ENCODE results near the gene ZDHHC1.

ZDHHC1 gene

DNA sequence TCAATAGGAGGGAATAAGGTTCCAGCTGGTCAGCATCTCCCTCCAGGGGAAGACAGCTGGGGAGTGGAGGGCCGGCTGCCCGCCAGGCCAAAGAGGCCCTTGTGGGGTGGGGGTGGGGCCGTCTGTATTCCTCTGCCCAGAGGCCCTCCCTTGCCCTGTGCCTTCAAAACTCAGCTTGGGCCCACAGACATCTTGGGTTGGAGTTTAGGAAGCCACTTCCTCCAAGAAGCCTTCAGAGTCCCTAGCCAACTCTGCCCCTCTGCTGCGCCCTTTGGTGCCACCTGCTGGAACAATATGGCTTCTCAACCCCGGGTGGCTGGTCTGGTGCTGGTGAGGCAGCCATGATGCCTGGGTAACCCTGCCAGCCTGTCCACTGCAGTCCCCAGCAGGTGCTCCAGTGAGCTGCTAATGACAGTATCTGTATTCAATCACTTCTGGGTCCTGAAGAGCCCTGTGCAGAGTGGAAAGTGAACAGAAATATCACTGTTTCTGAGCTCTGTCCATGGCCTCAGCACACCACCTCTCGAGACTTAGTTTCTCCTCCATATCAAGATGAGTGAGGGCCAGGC is 31.3 kb upstream of the ZDHHC1 start:
- DNase-seq (ENCODE audit: low read depth) = peak; percentile 30

DNA sequence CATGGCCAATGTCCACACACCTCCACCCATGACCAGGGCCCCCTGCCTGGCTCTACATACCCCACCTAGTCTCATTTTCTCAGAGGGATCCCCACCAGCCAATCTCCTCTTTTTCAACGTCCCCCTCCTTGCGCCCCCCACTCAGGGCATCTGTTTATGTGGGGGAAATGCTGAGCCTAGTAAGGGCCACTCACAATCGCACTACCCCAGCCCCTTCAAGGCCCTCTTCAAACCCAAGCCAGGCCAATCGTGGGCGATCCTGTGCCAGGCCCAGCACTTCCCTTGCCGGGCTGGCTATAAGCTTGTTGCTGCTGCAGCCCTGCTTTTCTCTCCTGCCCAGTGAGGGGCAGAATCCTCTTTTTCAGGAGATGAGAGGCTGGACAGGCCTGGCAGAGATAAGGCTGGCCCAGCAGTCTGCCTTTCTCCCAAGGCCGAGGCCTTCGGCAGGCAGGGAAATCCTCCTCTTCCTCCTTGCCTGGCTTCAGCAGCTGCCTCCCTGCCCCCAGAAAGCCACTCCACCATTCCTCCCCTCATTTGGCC is 30.8 kb upstream of the ZDHHC1 start:
- DNase-seq (ENCODE audit: low read depth) = no peak

DNA sequence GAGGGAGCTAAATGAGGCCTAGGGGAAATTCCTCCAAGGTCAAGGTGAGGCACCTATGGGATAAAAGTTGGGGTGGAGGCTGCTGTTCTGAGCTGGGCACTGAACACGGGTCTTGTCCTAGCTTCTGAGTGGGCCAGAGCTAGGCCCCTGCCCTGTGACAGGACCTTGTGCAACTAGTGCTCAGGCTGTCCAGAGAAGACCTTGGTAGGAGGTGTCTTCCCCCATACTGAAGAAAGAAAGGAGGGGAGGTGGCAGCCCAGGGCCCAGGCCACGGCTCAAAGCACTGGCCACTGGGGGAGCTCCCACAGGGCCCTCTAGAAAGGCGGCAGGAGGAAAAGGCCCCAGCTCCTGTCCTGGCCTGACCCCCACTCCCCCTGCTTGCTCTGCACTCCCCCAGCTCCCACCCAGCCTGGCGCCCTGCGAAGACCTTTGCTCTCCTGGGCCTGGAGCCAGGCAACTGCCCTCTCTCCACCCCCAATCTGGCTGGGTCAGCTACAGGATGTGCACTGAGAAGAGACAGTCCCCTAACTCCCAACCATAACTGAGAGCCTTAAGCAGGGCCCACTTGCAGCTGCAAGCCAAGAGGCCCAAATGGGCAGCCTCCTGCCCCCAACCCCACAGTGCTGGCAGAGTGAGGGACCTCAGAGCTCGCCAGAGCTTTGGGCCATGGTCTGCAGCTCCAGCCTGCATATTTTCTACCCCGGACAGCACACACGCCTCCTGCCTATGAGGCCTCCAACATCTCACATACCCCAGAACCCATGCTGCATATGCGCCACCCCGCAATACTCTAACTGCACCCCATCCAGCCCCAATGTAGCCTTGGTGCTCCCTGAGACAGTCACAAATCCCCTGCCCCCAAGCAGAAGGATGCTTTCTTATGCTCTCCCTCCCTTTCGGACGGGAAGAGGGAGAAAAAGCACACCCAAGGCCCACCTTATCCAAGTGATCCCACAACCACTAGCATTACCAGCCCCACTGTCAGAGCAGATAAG is 29.9 kb upstream of the ZDHHC1 start:
- DNase-seq (ENCODE audit: low read depth) = no peak

DNA sequence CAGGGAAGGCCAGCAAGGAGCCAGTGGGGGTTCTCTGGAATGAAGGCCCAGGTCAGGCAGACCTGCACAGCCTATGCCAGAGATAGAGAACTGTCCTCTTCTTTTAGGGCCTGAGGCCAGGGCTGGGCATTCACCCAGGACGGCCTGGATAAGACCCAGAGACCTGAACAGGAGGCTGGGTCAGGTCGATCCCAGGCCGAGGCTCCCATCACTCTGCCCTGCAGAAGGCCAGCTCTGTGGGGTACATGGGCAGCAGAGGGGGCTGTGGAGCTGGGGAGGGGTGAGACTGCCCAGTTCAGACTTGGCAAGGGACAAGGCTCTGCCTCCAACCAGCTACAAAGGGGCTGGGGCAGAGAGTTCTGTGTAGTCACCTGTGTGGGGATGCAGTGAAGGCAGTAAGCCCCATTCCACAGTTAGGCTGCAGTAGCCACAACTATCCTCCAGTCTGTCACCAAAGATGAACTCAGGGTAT is 29.2 kb upstream of the ZDHHC1 start:
- no peak for DNase-seq (ENCODE audit: low read depth)

DNA sequence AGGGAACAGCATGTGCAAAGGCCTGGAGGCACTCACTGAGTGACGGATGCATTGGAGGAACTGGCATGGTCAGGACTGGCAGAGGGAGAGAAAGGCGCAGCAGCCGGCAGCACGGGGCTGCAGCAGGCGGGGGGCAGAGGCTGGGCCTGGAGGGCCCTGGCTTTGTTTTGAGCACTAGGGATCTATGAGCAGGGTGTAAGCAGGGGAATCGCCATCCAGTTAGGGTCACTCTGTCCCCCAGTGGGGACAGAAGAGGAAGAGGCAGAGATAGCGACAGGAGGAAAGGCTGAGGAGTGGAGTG is 28.8 kb upstream of the ZDHHC1 start:
- DNase-seq (ENCODE audit: low read depth) = no peak

DNA sequence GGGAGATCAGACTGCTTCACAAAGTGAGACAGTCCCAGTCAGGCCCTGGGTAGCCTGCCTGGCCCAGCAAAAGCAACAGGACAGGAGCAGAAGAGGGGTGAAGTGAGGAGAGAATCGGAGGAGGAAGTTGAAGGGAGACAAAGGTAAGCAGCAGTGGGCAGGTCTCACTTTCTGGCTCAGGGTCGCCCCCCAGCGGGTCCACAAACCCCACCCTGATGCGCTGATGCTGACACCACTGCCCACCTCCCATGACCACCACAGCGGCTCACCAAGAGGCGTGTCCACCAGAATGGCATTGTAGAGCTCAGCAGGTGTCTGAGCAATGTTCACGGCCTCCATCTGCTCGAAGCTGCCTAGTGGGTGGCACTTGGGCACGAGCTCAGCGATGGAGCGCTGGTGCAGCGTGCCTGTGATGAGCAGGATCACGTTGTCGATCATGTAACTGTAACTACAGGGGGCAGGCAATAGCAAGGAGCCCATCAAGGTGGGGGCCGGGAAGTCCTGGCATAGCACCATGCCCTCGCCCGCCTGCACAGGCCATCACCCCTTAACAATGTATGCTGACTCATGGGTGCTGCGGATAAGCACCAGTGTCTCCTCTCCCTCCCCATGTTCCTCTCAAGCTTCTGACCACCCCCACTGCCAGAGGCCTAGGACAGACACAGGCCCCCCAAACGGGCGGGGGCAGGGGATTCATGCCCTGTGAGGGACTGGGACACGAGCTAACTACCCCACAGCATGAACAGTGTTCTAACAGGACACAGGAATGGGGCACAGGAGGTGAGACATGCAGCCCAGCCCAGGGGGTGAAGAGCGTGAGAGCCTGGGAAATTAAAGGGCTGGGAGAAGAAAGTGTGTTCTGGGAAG is 28.2 kb upstream of the ZDHHC1 start:
- DNase-seq (ENCODE audit: low read depth) = no peak

DNA sequence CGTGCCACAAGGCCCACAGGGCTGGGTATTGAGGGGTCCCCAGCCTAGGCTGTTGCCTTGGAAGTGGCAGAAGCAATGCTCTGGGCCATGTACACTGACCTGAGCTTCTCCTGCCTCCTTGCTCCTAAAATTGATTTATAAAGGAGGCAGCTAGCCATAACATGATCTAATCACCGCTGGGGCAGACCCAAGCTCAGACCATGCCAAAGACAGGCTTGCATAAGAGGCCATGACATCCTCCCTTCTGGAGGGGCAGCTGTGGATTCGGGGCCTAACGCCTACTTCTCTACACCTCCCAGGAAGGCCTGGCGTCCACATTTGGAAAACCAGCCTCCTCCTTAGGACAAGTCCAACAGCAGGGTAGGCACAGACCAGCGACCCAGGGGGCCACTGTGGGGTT is 27.0 kb upstream of the ZDHHC1 start:
- DNase-seq (ENCODE audit: low read depth) = no peak

DNA sequence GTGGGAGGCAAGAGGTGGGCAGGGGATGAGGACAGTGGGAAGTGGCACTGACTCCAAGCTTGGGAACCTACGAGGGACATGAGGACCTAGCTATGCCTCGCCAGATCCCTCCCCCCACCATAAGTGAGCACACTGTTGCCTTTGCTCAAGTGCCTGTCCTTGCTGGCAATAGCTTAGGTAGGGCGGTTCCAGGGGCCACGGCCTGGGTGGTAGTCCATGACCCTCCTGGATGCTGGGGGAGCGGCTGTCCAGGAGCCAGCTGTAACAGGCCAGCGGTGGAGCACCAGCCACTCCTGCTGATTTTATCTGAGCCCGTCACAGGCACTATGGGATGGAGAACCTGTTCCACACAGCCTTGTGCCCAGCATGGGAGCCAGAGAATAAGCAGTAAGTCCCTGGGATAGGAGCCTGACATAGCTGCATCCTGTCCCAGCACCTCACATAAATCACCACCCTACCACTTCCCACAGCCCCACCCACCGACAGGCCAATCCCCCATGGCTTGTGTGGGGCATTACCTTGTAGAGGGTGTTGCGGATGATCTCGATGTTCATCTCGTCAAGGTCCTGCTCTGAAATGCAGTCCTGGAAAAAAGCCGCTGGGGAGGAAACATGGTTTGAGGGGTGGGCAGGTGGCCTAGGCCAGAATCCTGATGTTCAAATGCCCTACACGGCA is 26.4 kb upstream of the ZDHHC1 start:
- no peak for DNase-seq (ENCODE audit: low read depth)

DNA sequence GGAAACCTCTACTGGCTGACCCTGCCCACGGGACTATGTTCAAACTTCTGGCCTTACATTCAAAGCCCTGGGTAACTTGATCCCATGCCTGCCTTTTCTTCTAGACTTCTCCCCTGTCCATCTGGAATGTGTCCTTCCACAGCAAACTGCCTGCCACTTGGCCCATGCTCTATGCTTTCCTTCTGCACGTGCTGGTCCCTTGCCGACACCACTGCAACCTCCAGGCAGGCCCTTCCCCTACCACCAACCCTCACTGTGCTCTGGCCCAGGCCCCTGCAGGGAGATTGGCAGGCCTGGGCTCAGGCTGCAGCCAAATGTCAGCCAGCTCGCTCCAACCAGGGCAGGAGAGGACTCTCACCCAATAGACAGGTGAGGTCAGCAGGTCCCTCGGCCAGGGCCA is 25.6 kb upstream of the ZDHHC1 start:
- DNase-seq (ENCODE audit: low read depth) = no peak

DNA sequence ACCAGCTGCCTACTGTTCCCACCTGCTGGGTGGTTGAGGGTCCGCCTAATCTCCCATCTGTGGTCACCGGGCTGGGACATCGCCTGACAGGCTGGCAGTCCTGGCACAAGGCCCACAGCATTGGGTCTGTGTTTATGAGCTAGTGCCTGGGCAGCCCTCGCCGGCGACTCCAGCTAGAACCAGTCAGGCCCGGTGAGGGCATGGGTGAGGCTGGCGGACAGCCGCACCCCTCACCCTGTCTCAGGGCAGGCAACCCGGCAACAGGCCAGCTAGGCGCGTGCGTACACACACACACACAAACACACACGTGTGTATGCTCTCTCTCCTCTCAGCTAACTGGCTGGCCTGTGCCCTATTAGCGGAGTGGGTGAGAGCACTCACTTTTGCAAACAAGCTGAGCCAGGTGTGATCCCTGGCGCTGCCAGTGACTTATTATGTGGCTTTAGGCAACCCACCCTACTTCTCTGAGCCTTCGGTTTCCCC is 25.0 kb upstream of the ZDHHC1 start:
- DNase-seq (ENCODE audit: low read depth) = no peak

DNA sequence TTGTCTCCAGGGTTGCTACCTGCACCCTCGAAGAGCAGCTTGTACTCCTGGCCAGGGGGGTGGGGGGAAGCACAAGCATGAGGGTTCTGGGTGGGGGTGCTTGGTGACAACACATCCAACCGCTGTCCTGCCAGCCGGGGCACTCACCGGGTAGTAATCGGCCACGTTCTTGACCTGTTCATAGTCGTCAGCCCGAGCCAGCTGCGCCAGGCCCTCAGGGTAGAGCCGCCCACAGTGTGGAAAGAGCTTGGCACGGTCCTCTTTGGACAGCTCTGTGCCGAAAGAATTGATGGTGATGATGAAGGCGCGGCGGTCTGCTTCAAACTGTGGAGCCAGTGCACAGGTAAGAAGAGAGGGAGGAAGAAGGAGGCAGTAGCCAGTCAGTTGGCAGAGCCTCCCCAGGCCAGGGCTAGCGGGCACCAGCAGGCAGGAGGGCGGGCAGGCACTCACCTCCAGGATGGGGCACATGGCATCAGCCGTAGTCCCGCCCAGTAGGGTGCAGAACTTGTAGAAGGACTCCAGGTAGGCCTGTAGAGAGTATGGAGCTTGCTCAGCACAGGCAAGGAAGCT is 22.6 kb upstream of the ZDHHC1 start:
- no peak for DNase-seq (ENCODE audit: low read depth)

DNA sequence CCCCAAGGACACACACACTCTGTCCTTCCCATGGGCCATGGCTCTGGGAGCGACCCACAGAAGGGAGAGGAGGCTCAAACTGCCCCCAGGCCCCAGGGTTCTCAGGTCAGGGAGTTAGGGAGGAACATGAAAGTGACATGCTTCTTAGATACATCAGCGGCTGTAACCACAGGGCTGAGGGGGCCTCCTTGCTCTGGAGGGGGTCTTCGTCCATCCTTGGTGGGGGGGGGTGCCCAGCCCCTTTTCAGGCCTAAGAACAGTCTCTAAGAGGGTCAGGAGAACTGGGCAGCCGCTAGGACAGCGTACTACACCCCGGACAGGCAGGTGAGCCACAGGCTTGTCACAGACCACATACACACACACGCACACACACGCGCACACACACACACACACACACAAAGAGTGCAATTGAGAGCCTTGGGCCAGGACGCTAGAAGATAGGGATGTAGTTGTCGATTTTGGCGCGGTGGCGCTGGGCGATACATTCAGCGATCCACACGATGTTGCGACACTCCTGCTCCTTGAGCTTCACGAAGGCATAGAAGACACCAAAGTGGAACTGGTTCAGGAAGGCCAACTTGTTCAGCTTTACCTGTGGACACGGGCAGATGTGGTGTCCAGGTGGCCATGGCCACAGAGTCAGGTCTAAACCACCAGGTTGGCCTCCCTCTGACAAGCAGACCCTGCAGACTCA is 22.0 kb upstream of the ZDHHC1 start:
- DNase-seq (ENCODE audit: low read depth) = no peak

DNA sequence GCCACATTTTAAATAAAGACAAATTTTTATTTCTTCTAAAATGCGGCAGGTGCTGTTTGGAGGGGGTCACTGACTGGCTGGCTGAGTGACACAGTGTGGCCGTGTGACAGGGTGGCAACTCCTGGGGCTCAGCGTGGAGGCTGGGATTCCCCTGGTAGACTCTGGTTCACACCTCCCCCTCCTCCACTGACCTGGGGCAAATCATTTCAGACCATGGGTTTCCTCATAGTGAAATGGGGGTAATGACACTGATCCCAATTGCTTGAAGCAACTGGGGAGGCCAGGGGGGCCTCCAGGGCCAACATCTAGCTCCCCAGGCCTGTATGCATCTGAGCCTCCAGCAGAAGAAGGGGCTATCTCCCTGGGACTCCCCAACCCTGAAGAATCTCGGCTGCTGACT is 21.2 kb upstream of the ZDHHC1 start:
- no peak for DNase-seq (ENCODE audit: low read depth)

DNA sequence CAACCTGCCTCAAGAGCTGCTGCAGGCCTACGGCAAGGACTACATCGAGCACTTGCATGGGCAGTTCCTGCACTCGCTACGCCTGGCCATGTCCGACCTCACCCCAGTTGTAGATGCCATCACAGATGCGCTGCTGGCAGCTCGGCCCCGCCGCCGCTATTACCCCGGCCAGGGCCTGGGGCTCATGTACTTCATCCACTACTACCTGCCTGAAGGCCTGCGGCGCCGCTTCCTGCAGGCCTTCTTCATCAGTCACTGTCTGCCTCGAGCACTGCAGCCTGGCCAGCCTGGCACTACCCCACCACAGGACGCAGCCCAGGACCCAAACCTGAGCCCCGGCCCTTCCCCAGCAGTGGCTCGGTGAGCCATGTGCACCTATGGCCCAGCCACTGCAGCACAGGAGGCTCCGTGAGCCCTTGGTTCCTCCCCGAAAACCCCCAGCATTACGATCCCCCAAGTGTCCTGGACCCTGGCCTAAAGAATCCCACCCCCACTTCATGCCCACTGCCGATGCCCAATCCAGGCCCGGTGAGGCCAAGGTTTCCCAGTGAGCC is 20.4 kb upstream of the ZDHHC1 start:
- DNase-seq (ENCODE audit: low read depth) = no peak

DNA sequence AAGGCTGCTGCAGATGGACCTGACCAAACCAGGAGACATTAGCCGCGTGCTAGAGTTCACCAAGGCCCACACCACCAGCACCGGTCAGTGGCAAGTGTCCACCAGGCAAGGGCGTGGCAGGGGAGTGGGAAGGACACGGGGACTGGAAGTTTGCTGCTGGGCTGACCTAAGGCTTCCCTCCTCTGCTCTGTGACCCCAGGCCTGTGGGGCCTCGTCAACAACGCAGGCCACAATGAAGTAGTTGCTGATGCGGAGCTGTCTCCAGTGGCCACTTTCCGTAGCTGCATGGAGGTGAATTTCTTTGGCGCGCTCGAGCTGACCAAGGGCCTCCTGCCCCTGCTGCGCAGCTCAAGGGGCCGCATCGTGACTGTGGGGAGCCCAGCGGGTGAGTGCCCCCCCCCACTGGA is 19.5 kb upstream of the ZDHHC1 start:
- DNase-seq (ENCODE audit: low read depth) = no peak

DNA sequence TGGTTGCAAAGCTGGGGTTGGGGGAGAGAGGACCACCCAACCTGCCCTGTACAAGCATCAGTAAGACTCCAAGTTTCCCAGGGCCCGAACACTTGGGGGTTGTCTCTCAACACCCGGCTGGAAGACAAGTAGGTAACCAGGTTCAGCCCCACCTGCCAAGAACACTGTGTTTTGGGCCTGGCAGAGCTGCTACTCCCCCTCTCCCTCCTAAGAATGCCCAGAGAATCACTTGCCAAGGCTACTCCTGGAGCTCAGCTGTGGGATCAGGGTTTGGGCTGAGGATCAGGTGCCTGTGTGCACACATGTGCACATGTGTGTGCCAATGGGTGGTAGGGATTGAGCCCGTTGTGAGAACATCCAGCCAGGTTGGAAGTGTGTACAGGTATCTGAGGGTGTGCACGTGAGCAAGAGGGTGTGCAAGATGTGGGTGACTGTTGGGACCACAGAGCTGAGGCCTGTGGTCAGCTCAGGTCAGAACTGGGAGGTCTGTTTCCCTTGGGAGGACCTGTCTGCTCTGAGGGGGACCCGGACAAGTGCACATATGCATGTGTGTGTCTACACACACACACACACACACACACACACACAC is 16.9 kb upstream of the ZDHHC1 start:
- no peak for DNase-seq (ENCODE audit: low read depth)

DNA sequence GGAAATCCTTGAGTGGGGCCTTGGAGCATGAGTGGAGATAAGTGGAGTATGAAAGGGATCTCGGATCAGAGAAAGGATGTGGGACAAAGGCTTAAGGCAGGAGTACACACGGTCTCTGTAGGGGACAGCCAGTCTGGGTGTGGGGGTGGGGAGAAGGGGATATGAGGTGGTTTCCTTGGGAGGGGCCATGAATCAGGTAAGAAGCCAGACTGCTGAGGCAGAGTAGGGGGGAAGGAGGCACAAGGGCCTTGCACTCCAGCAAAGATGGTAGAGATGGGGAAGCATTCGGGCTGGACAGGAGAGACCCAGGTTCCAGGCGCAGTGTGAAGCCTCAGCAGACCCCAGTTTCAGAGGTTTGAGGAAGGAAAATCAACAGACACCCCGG is 16.2 kb upstream of the ZDHHC1 start:
- no peak for DNase-seq (ENCODE audit: low read depth)

DNA sequence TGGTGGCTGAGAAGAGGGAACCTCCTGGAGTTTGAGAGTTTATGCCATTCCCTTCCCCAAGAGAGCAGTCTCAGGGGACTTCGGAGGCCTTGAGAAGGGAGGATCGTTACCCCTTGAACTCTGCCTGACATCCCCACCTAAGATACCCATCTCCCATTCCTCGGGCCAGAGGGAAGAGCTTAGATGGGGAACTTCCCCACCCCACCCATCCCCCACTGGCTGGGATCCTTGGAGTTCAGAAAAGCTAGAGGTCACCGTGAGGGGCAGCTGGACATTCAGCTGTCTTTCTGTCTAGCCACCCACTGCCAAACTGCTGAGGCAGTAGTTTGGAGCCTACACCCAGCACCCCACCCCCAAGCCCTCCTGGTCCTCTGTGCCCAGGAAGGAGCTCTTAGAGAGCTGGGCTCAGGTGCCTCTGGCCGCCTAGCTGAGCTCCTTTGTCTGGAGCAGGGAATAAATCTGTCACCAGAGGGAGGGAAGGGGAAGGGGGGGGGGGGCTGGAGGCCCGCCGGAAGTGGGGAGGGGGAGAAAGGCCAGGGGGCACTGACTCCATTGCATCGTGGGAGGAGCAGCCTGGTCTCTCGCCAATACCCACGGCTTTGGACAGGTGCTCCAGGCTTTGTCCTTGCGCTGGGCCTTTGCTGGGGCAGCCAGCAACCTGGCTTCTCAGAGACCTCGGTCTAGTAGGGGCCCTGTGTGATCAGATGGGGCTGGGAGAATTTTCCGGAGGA is 15.7 kb upstream of the ZDHHC1 start:
- no peak for DNase-seq (ENCODE audit: low read depth)
